OCI-M1 (cell line): Measurements from ENCODE around the gene ZNF324B.
A peak's percentile ranks its signal among the peaks of the same experiment; 100 is the strongest.

ENCODE experiments used
- DNase-seq: peaks from one replicate; lab custom pipeline; 2025; lab: John Stamatoyannopoulos, UW

ZNF324B gene

DNA sequence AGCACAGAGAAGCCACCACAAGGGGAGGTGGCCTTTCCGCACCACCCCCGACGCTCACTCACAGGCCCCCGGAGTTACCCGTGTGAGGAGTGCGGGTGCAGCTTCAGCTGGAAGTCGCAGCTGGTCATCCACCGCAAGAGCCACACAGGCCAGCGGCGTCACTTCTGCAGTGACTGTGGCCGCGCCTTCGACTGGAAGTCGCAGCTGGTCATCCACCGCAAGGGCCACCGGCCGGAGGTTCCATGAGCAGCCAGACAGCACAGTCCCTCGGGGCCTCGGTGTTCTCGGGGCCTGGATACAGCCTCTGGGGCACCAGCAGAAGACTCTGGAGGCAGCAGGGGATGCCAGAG lies 29.0 kb downstream of the ZNF324B start:
- DNase-seq, result no peak

DNA sequence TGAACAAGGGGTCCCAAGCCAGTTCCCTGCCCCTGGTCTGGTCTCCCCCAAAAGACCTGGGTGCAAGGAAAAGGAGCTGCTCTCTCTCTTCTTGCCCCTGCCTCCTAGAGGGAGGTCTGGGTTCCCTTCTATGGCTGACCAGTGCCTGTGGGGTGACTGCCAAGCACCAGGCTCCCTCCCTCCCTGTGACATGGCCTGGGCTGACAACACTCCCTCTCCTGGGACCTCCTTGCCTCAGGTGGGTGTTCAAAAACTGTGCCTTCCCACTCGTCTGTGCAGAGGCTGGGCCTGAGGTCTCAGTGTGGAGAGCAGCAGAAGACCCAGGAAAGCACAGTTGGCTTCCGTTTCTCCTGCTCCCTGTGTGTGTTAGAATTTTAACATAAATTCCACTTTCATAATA lies 29.4 kb downstream of the ZNF324B start:
- DNase-seq, result no peak

DNA sequence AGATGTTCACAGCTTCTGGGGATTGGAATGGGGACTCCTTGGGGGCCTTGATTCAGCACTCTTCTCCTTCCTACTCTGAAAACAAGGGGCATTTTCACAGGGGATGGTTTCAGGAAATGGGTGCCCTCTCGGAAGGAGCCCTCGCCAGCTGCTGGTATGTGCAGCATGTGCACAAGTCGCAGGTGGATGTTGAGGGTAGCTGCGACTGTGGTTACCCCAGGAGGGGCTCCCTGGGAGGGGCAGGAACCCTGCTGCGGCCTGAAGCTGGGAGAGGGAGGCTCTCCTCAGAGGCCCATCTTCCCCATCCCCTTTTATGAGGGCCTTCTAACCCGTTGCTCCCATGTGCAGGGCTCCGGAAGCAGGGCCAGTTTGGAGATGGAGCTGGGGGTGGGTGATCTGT lies 30.9 kb downstream of the ZNF324B start:
- DNase-seq, result no peak

DNA sequence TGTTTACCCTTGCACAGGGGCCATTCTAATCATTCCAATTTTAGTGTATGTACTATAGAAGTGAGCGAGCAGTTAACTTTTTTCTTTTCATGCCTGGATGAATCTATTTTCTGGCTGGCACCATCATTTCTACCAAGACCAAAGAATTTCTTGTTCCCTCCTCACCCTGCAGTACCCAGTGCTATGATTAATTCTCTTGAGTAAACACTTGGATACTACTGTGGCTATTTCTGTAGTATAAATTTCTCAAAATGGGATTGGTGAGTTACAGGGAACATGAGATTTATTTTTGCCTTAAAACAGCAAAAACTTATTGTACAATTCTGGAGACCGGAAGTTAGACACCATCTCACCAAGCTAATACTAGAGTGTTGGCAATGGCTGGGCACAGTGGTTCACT lies 32.4 kb downstream of the ZNF324B start:
- DNase-seq, result no peak

DNA sequence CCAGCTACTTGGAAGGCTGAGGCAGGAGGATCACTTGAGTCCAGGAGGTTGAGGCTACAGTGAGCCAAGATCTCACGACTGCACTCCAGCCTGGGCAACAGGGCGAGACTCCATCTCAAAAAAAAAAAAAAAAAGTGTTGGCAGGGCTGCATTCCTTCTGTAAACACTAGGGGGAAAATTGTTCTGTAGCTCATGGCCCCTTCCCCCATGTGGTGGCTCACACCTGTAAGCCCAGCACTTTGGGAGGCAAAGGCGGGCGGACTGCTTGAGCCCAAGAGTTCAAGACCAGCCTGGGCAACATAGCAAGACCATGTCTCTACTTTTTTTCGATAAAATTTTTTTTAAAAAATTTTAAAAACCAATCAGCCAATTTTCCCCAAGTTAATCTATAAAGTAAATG lies 32.9 kb downstream of the ZNF324B start:
- peak; percentile 30 for DNase-seq

DNA sequence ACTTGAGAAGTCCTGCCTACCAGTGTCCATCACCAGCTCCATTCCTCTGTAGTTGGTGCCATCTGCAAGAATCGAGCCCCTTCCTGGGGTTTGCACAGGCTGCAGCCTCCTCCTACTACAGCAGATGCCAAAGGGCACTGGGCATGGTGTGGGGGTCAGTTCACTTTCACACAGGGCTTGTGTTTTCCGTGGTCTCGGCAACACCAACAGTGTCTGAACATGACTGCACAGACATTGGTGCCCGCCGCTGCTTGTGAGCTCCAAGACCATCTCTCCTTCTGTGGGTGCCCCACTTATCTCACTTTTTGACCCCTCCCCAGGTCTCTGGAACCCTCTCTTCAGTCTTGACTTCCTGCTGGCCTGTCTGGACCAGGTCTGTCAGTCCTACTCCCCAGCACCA lies 40.0 kb downstream of the ZNF324B start:
- DNase-seq, result no peak

DNA sequence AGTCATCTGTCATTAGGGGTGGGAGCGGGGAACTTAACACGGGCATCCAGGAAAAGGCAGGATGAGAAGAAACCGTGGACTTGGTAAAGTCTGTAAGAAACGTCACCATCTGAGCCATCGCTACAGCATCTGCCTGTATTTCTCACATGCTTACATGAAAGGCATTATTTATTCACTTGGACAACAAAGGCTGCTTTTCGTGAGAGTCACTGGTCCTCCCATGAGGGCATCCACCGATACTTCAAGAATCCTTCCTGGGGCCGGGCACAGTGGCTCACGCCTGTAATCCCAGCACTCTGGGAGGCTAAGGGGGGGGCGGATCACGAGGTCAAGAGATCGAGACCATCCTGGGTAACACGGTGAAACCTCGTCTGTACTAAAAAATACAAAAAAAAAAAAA lies 40.8 kb downstream of the ZNF324B start:
- DNase-seq, result no peak

DNA sequence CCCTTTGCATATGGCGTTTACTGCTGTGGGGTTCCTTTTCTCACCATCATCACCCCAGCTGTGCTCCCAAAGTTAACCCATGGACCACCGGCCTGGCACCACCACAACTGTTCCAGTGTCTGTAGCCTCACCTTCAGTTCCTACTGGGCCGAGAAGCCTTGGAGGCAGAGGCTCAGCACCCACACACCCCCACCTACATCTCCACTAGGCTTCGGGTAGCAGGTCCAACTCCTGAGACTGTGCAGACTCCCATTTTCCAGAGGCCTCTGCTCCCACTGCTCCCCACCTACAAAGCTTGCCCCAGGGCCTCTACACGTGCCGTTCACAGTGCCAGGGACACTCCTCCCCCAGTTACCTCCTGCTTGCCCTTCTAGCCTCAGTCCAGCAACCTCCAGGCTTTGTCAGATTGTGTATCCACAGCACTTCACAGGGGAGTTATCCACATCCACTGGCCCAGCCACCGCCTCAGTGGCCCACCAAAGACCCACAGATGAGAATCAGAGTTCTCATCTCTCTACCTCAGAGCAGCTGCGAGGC lies 46.3 kb downstream of the ZNF324B start:
- no peak for DNase-seq

DNA sequence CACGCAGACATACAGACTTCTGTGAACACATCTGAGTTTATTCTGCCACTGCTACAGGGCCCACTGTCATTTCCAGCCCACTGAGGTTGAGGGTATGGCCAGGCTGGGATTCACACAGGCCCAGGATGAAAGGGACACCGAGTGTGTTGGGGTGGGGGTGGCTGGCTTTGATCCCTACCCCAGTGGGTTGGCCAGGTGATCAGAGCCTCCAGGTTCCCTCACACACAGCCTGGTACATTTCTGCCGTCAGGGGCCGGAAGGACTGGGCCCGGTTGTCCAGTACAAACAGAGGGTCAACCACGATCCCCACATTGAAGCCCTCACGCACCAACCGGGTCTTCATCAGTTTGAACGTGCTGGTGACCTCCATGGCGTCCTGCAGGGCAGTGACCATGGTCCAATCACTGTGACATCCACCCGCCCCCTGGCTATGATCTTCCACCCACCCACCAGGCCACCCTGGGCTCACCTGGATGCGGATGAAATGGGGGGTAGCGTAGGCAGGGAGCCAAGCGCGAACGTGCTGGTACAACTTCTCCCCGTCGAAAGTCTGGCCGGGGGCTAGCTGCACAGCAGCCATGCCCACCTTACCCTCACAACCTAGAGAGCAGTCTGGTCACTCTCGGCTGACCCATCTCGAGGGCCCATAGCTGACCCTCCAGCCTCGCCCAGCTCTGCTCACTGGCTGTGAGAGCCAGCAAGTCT lies 47.0 kb downstream of the ZNF324B start:
- DNase-seq, result peak; percentile 48

DNA sequence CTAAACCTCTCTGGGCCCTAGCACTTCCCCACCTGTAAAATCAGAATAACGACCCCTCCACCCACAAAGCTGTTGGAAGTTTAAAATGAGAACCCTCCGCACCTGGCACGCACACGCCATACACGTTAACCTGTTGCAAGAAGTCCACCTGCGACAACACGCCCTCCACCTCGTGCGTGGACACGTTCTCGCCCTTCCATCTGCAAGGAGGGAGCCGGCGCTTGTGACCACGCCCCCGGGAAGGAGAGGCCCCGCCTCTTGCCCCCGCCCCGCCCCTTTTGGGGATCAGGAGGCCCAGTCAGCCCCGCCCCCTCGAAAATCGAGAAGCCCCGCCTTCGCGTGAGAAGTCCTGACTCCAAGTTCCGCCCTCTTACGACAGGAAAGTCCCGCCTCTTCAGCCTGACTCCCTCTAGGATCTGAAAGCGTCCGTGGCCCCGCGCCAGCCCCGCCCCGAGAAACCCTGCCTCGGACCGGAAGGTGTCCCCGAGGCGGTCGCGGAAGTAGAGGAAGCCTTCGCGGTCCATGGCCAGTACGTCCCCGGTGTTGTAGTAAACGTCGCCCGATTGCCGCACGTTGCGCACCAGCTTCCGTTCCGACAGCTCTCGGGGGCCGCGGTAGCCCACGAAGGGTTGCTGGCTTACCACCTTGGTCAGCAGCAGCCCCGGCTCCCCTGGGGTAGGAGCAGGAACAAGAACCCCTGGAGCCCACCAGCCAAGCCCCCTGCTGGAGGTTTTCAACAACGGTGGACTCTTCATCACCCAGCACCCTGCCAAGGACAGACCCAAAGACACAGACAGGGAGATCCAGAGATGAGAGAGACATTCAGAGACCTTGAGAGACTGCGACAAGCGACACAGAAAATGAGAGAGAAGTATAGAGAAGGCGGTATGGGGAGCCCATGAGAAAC lies 47.9 kb downstream of the ZNF324B start:
- DNase-seq, result peak; percentile 100

DNA sequence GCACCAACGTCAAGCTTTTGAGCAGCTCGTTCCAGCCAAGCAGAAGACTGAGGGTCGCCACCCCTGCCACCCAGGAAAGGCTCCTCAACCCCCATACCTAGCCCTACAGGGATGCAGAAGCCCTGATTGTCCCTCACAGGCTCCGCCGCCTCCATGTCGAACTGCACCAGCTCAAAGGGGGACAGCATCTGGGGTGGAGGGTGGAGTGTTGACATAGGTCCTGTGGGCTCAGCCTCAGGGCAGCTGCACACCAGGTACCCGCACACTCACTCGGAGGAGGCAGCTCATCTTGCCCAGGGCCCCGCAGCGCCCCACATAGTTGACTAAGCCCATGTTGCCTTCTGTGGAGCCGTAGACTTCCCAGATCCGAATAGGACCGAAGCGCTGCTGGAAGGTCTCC lies 48.8 kb downstream of the ZNF324B start:
- DNase-seq, result no peak
